ENCODE results near the gene MED7.

DNA sequence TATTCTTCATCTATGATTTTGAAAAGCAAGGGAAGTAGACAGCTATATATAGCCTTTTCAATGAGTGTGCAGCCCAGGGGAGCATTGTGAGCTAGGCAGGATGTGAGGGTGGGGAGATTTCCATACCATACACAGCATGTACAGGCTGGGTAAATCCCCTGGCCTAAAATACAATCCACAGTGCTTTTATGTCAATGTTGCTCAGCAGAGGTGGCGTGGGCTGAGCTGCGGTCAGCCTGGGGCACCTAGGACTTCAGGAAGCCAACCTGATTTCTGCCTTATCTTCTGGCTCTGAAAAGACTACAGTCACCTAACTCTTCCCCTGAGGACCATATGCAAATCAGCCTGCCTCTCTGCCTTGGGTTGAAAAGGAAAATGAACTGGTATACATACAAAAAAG, 29.7 kb upstream of the MED7 start:
- TF ChIP-seq, protein P1, sequence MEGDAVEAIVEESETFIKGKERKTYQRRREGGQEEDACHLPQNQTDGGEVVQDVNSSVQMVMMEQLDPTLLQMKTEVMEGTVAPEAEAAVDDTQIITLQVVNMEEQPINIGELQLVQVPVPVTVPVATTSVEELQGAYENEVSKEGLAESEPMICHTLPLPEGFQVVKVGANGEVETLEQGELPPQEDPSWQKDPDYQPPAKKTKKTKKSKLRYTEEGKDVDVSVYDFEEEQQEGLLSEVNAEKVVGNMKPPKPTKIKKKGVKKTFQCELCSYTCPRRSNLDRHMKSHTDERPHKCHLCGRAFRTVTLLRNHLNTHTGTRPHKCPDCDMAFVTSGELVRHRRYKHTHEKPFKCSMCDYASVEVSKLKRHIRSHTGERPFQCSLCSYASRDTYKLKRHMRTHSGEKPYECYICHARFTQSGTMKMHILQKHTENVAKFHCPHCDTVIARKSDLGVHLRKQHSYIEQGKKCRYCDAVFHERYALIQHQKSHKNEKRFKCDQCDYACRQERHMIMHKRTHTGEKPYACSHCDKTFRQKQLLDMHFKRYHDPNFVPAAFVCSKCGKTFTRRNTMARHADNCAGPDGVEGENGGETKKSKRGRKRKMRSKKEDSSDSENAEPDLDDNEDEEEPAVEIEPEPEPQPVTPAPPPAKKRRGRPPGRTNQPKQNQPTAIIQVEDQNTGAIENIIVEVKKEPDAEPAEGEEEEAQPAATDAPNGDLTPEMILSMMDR (IDR thresholded peaks at IDR 0.05; ENCODE audit: low read depth, low read length, missing input control) = no peak
- no peak for TF ChIP-seq RAD21 (IDR thresholded peaks at IDR 0.05)
- TF ChIP-seq, protein P2, sequence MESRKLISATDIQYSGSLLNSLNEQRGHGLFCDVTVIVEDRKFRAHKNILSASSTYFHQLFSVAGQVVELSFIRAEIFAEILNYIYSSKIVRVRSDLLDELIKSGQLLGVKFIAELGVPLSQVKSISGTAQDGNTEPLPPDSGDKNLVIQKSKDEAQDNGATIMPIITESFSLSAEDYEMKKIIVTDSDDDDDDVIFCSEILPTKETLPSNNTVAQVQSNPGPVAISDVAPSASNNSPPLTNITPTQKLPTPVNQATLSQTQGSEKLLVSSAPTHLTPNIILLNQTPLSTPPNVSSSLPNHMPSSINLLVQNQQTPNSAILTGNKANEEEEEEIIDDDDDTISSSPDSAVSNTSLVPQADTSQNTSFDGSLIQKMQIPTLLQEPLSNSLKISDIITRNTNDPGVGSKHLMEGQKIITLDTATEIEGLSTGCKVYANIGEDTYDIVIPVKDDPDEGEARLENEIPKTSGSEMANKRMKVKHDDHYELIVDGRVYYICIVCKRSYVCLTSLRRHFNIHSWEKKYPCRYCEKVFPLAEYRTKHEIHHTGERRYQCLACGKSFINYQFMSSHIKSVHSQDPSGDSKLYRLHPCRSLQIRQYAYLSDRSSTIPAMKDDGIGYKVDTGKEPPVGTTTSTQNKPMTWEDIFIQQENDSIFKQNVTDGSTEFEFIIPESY (IDR thresholded peaks at IDR 0.05) = no peak
- TF ChIP-seq, protein P3, sequence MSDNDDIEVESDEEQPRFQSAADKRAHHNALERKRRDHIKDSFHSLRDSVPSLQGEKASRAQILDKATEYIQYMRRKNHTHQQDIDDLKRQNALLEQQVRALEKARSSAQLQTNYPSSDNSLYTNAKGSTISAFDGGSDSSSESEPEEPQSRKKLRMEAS (IDR thresholded peaks at IDR 0.05) = no peak
- TF ChIP-seq SP1 (IDR thresholded peaks at IDR 0.05) = no peak
